GM12878 (cell line): Measurements from ENCODE around the gene APLP2. TPM values are rescaled to one million over a fixed set of nuclear protein-coding genes. Genes with fewer than 3 reads are reported as not detected.

Source experiments
- BCL11A ChIP-seq: IDR thresholded peaks from 2 replicates; pipeline ENCODE4 v1.6.1; 2011; ENCODE audit warnings: low read depth, low read length
- BMI1 ChIP-seq: fragments of 450-650 bp; IDR thresholded peaks from 2 replicates; pipeline ENCODE4 v1.6.1; 2016; ENCODE audit warnings: mild to moderate bottlenecking, moderate library complexity, borderline replicate concordance
- CBX5 ChIP-seq: sonication (generic); IDR thresholded peaks from 2 replicates; pipeline ENCODE4 v1.6.1; 2016; ENCODE audit warnings: low read depth, moderate library complexity, mild to moderate bottlenecking, inconsistent platforms
- CHD1 ChIP-seq: IDR thresholded peaks from 2 replicates; pipeline ENCODE4 v1.6.1; 2012; ENCODE audit warnings: low read depth, low read length, improper control_type of control experiment
- CREB1 ChIP-seq: IDR thresholded peaks from 2 replicates; pipeline ENCODE4 v1.6.1; 2012; ENCODE audit warnings: low read depth, mild to moderate bottlenecking, inconsistent platforms
- HCFC1 ChIP-seq: fragments of 150-350 bp; IDR thresholded peaks from 2 replicates; pipeline ENCODE4 v1.6.1; 2014; ENCODE audit warnings: low read length
- HDAC2 ChIP-seq: fragments of 200-600 bp; sonication (generic); IDR thresholded peaks from 2 replicates; pipeline ENCODE4 v1.6.1; 2017
- IRF4 ChIP-seq: IDR thresholded peaks from 2 replicates; pipeline ENCODE4 v1.6.1; 2011; ENCODE audit warnings: low read depth, low read length
- MTA2 ChIP-seq: fragments of 450-650 bp; IDR thresholded peaks from 2 replicates; pipeline ENCODE4 v1.6.1; 2016; ENCODE audit warnings: low read depth, mild to moderate bottlenecking, moderate library complexity
- NR2F1 ChIP-seq: fragments of 450-650 bp; conservative IDR thresholded peaks from 2 replicates; pipeline ENCODE4 v1.6.1; 2017; ENCODE audit warnings: mild to moderate bottlenecking
- RELA ChIP-seq: fragments of 450-650 bp; IDR thresholded peaks from 2 replicates; pipeline ENCODE4 v1.8.0; 2014; ENCODE audit warnings: borderline replicate concordance; ENCODE audit not compliant: partially characterized antibody
- SMC3 ChIP-seq: IDR thresholded peaks from 2 replicates; pipeline ENCODE4 v1.6.1; 2011; ENCODE audit warnings: low read length, improper control_type of control experiment, borderline replicate concordance
- SPI1 ChIP-seq: IDR thresholded peaks from 2 replicates; pipeline ENCODE4 v1.6.1; 2011; ENCODE audit warnings: low read depth, mild to moderate bottlenecking, low read length, moderate library complexity, borderline replicate concordance; ENCODE audit not compliant: insufficient read depth
- TCF12 ChIP-seq: IDR thresholded peaks from 2 replicates; pipeline ENCODE4 v1.6.1; 2011; ENCODE audit warnings: low read depth, mild to moderate bottlenecking, low read length
- YBX1 ChIP-seq: fragments of 450-650 bp; IDR thresholded peaks from 2 replicates; pipeline ENCODE4 v1.6.1; 2016; ENCODE audit warnings: antibody characterized with exemption
- YY1 ChIP-seq: IDR thresholded peaks from 2 replicates; pipeline ENCODE4 v1.6.1; 2011; ENCODE audit warnings: low read depth, mild to moderate bottlenecking, low read length
- polyA plus RNA-seq, 11 experiments: library from polyadenylated mRNA; depleted of rRNA in 4 of 11; unstranded in 6 of 11; stranded (reverse) in 5 of 11; fragments of >200 nt; fragmentation: Nextera tagmentation in 4 of 11; fragmentation: Illumina TruSeq in 1 of 11; extraction: Ambion mirVana in 4 of 11; extraction: Trizol in 1 of 11; gene quantifications; 1 replicate in 1 of 11; 2 replicates in 10 of 11; pipeline versions ENCODE4 v1.2.1 to v1.2.3, GENCODE V29; 2011 to 2016; ENCODE audit warnings: inconsistent platforms in 2 of 11, missing spikeins in 2 of 11, low read depth in 1 of 11
- total RNA-seq, 4 experiments: library from RNA; depleted of rRNA in 3 of 4; stranded (reverse); fragments of >200 nt in 3 of 4; fragmentation: Illumina TruSeq in 1 of 4; extraction: Trizol in 1 of 4; gene quantifications; 2 replicates each; pipeline versions ENCODE4 v1.2.1 to v1.2.3, GENCODE V29; 2013 to 2021
- TF ChIP-seq, protein P1 (sequence below): IDR thresholded peaks from 2 replicates; pipeline ENCODE4 v1.6.1; 2011; ENCODE audit warnings: borderline replicate concordance, low read depth, mild to moderate bottlenecking, moderate library complexity, mixed read lengths, low read length; ENCODE audit not compliant: insufficient read depth; ENCODE audit errors: extremely low read length
- TF ChIP-seq, protein P2 (sequence below), 3 experiments: IDR thresholded peaks in 2 of 3; conservative IDR thresholded peaks in 1 of 3; 2 replicates each; pipeline ENCODE4 v1.5.1; 2011; ENCODE audit warnings: low read depth in 3 of 3, low read length in 3 of 3, mild to moderate bottlenecking in 3 of 3, control low read depth in 2 of 3, moderate library complexity in 2 of 3, inconsistent platforms in 1 of 3, mixed read lengths in 1 of 3; ENCODE audit not compliant: control insufficient read depth in 2 of 3, insufficient read depth in 1 of 3; ENCODE audit errors: extremely low read depth in 1 of 3
- TF ChIP-seq, protein P3 (sequence below): IDR thresholded peaks from 2 replicates; pipeline ENCODE4 v1.6.1; 2012; ENCODE audit warnings: low read depth, low read length, improper control_type of control experiment
- TF ChIP-seq, protein P4 (sequence below): fragments of 450-650 bp; formaldehyde crosslinking; IDR thresholded peaks from 2 replicates; pipeline ENCODE4 v1.4.0; 2022; ENCODE audit warnings: mild to moderate bottlenecking, moderate library complexity

APLP2 gene
- total and polyA plus RNA-seq, 10 of the 15 experiments (the other 5 are each of a cell fraction or from before 2014, with no cell fraction given), result 2.3 to 38.8 (median 21.3) TPM

DNA sequence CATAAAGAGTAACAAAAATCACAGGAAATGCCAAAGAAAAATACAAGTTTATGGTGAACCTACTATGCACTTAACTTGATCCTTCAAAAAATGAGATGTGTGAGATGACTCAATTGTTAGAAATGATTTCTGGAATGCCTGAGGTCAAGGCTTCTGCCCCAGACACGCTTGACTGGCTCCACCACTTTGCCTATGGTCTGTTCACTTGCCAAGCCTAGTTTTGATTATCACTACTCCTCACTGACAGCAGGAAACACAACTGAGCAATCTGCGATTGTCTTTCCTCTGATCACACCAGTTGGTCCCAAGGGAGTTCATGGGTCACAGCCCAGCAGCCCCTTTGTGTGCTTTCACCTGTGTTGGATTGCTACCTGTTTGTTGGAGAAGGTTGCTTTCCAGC is 46.5 kb upstream of the APLP2 start (continued):
- TF ChIP-seq IRF4, result 0 out of 2 replicates have a peak, but pooled peaks have one; percentile 13
- no peak for TF ChIP-seq YY1
- TF ChIP-seq CREB1, result no peak
- no peak for TF ChIP-seq TCF12
- TF ChIP-seq, protein P1, sequence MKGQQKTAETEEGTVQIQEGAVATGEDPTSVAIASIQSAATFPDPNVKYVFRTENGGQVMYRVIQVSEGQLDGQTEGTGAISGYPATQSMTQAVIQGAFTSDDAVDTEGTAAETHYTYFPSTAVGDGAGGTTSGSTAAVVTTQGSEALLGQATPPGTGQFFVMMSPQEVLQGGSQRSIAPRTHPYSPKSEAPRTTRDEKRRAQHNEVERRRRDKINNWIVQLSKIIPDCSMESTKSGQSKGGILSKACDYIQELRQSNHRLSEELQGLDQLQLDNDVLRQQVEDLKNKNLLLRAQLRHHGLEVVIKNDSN, result no peak
- peak; percentile 29; the same call in 1 of the 2 replicates for TF ChIP-seq BCL11A
- TF ChIP-seq HDAC2, result no peak
- TF ChIP-seq MTA2, result 0 out of 2 replicates have a peak, but pooled peaks have one; percentile 14
- TF ChIP-seq CHD1, result no peak
- TF ChIP-seq, protein P2, sequence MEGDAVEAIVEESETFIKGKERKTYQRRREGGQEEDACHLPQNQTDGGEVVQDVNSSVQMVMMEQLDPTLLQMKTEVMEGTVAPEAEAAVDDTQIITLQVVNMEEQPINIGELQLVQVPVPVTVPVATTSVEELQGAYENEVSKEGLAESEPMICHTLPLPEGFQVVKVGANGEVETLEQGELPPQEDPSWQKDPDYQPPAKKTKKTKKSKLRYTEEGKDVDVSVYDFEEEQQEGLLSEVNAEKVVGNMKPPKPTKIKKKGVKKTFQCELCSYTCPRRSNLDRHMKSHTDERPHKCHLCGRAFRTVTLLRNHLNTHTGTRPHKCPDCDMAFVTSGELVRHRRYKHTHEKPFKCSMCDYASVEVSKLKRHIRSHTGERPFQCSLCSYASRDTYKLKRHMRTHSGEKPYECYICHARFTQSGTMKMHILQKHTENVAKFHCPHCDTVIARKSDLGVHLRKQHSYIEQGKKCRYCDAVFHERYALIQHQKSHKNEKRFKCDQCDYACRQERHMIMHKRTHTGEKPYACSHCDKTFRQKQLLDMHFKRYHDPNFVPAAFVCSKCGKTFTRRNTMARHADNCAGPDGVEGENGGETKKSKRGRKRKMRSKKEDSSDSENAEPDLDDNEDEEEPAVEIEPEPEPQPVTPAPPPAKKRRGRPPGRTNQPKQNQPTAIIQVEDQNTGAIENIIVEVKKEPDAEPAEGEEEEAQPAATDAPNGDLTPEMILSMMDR (IDR thresholded peaks at IDR 0.05 in 2 of 3, conservative IDR thresholded peaks at IDR 0.05 in 1 of 3; ENCODE audit: control insufficient read depth in 2 of 3, extremely low read depth in 1 of 3, insufficient read depth in 1 of 3, low read depth in 3 of 3, low read length in 3 of 3), result no peak
- no peak for TF ChIP-seq HCFC1
- TF ChIP-seq, protein P3, sequence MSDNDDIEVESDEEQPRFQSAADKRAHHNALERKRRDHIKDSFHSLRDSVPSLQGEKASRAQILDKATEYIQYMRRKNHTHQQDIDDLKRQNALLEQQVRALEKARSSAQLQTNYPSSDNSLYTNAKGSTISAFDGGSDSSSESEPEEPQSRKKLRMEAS, result no peak
- no peak for TF ChIP-seq YBX1
- TF ChIP-seq RELA, result no peak
- TF ChIP-seq CBX5, result no peak
- TF ChIP-seq, protein P4, sequence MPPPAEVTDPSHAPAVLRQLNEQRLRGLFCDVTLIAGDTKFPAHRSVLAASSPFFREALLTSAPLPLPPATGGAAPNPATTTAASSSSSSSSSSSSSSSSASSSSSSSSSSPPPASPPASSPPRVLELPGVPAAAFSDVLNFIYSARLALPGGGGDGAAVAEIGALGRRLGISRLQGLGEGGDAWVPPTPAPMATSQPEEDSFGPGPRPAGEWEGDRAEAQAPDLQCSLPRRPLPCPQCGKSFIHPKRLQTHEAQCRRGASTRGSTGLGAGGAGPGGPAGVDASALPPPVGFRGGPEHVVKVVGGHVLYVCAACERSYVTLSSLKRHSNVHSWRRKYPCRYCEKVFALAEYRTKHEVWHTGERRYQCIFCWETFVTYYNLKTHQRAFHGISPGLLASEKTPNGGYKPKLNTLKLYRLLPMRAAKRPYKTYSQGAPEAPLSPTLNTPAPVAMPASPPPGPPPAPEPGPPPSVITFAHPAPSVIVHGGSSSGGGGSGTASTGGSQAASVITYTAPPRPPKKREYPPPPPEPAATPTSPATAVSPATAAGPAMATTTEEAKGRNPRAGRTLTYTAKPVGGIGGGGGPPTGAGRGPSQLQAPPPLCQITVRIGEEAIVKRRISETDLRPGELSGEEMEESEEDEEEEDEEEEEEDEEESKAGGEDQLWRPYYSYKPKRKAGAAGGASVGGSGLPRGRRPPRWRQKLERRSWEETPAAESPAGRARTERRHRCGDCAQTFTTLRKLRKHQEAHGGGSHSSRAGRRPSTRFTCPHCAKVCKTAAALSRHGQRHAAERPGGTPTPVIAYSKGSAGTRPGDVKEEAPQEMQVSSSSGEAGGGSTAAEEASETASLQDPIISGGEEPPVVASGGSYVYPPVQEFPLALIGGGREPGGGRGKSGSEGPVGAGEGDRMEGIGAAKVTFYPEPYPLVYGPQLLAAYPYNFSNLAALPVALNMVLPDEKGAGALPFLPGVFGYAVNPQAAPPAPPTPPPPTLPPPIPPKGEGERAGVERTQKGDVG (CRISPR knock-in tag), result no peak
- TF ChIP-seq SPI1, result no peak
- TF ChIP-seq SMC3, result no peak
- TF ChIP-seq NR2F1, result peak; percentile 81
- TF ChIP-seq BMI1, result no peak
